Kidney (tissue), 14 donors: ENCODE data around the gene MAP3K14. TPM values are rescaled to one million over a fixed set of nuclear protein-coding genes. Genes with fewer than 3 reads are reported as not detected.
"Not testable (repeated sequence)": the region's sequence is repeated elsewhere in the genome, so short reads cannot be mapped to it uniquely, and the experiment has no call there.

Experiments
- DNase-seq, 5 donors: peaks; one replicate each; pipeline ENCODE4 v3.0.0-alpha.2; 2013 to 2020
- FAIRE-seq: peaks from 2 replicates; lab custom pipeline; 2012; peaks lifted over from hg19 to GRCh38; lab: Jason Lieb, UNC
- H3K27ac ChIP-seq, 2 donors: one replicate each; pipeline ENCODE4 v1.7.0; 2013; ENCODE audit warnings: low read depth in 2 of 2, low read length in 2 of 2, inconsistent platforms in 1 of 2
- H3K27me3 ChIP-seq: one replicate; pipeline ENCODE4 v1.7.1; 2013; ENCODE audit warnings: low read length, inconsistent platforms; ENCODE audit not compliant: control insufficient read depth, insufficient read depth
- H3K36me3 ChIP-seq, 3 donors: one replicate each; pipeline versions ENCODE4 v1.7.0 to v1.7.1; 2013; ENCODE audit warnings: low read length in 3 of 3, control low read depth in 1 of 3, inconsistent platforms in 1 of 3; ENCODE audit not compliant: insufficient read depth in 3 of 3, control insufficient read depth in 2 of 3
- H3K4me1 ChIP-seq, 3 donors: one replicate each; pipeline versions ENCODE4 v1.7.0 to v1.7.1; 2013; ENCODE audit warnings: low read length in 3 of 3, inconsistent platforms in 1 of 3, low read depth in 1 of 3; ENCODE audit not compliant: control insufficient read depth in 2 of 3, insufficient read depth in 2 of 3
- H3K4me3 ChIP-seq, 3 donors: one replicate each; pipeline versions ENCODE4 v1.7.0 to v1.8.1; 2013; ENCODE audit warnings: low read length in 3 of 3, control low read depth in 1 of 3, inconsistent platforms in 1 of 3
- H3K9ac ChIP-seq, 3 donors: one replicate each; pipeline versions ENCODE4 v1.7.0 to v1.7.1; 2013; ENCODE audit warnings: low read length in 3 of 3, control low read depth in 1 of 3, inconsistent platforms in 1 of 3
- H3K9me3 ChIP-seq, 3 donors: one replicate each; pipeline versions ENCODE4 v1.7.0 to v1.7.1; 2013; ENCODE audit warnings: low read length in 3 of 3, control low read depth in 1 of 3, inconsistent platforms in 1 of 3; ENCODE audit not compliant: control insufficient read depth in 2 of 3, insufficient read depth in 1 of 3
- intact Hi-C: fragments of 100-400 bp; cut with DNase I; formaldehyde crosslinking; loops from one replicate; pipeline ENCODE4 v1.11.1; 2022
- polyA plus RNA-seq: library from polyadenylated mRNA; stranded (reverse); fragments of 350-450 nt; fragmentation: Illumina TruSeq; extraction: RNeasy Lipid Tissue Mini Kit (QIAGEN cat#74804); gene quantifications from one replicate; pipeline ENCODE4 v1.2.3, GENCODE V29; 2014; ENCODE audit warnings: low read depth, low replicate concordance; ENCODE audit not compliant: insufficient read depth
- total RNA-seq: library from RNA; stranded (reverse); fragmentation: NEBNext Ultra II Directional; extraction: Animal tissue kit (Norgen Biotek cat#: 25700); gene quantifications from one replicate; pipeline ENCODE4 v1.2.1, GENCODE V29; 2021
- TF ChIP-seq, protein P1 (sequence below): IDR thresholded peaks from 3 replicates; pipeline ENCODE4 v1.5.1; 2012; ENCODE audit warnings: mild to moderate bottlenecking, moderate library complexity, borderline replicate concordance; ENCODE audit not compliant: insufficient read depth; ENCODE audit errors: extremely low read depth
- donor health status: control.
- donor health status: control.
- donor health status: control.
- donor health status: control.
- donor health status: control.
- donor health status: DM: yes; HTN: yes; CAD: no.
- donor health status: Normal renal cell carcinoma (clear cell type).

Gene MAP3K14
- total and polyA plus RNA-seq, 2 donors from 2014 or later, result 7.6 to 24.5 TPM

DNA sequence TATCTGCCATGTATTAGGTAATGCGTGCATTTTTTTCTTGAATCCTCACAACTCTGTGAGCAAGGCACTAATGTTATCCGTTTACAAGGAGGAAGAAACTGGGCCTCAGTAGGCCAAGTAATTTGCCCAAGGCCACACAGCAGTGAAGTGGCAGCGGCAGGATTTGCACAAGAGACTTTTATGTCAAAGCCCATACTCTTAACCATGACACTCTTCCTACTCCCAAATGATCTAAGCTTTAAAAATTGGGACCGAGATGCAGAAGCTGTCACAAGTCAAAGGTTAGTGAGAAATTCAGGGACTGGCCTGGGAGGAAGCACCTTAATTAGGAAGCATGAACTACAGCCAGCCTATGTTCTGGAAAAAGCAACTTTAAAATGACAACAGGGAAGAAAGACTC lies 10.7 kb downstream of the MAP3K14 start:
- Histone ChIP-seq H3K36me3 (no peaks in the 10 kb centered on the region), H3K27me3 (no peaks in the 10 kb centered on the region), H3K27ac (peak overlapping the region in 1 of 2 donors; percentile 2), H3K4me3 (no peak overlapping the region), H3K9ac (no peak overlapping the region), H3K9me3 (no peaks in the 10 kb centered on the region), H3K4me1 (peaks cover 0 to 23% (median 23%) of the 10 kb centered on the region in 3 donors)
- FAIRE-seq (no peak), DNase-seq (no peak)
- intact Hi-C loops, result no loop called here
- TF ChIP-seq, protein P1, sequence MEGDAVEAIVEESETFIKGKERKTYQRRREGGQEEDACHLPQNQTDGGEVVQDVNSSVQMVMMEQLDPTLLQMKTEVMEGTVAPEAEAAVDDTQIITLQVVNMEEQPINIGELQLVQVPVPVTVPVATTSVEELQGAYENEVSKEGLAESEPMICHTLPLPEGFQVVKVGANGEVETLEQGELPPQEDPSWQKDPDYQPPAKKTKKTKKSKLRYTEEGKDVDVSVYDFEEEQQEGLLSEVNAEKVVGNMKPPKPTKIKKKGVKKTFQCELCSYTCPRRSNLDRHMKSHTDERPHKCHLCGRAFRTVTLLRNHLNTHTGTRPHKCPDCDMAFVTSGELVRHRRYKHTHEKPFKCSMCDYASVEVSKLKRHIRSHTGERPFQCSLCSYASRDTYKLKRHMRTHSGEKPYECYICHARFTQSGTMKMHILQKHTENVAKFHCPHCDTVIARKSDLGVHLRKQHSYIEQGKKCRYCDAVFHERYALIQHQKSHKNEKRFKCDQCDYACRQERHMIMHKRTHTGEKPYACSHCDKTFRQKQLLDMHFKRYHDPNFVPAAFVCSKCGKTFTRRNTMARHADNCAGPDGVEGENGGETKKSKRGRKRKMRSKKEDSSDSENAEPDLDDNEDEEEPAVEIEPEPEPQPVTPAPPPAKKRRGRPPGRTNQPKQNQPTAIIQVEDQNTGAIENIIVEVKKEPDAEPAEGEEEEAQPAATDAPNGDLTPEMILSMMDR, result no peak

DNA sequence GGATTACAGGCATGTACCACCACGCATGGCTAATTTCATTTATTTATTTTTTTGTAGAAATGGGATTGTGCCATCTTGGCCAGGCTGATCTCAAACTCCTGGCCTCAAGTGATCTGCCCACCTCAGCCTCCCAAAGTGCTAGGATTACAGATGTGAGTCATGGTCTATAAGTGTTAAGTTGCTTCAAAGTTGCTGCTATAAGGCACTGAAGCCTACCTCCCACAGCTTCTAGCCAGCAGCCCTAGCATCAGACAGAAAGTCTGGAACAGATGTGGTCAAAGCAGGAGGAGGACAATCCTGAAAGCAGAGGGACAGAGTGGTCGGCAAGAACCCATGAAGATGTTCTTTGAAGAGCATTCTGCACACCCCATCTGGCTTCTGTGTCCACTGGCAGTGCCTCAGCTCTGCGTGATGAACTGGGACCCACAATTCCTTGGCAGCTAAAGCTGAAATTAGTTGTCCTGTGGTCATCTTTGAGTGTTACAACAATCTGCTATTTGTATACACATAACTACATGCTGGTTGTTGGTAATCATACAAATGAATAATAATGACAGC lies 11.2 kb downstream of the MAP3K14 start:
- Histone ChIP-seq H3K36me3 (no peaks in the 10 kb centered on the region), H3K9me3 (no peaks in the 10 kb centered on the region), H3K9ac (no peak overlapping the region), H3K27me3 (no peaks in the 10 kb centered on the region), H3K27ac (no peak overlapping the region), H3K4me3 (no peak overlapping the region), H3K4me1 (peaks cover 0 to 18% (median 18%) of the 10 kb centered on the region in 3 donors)
- DNase-seq (no peak), FAIRE-seq (no peak)
- TF ChIP-seq, protein P1, result no peak
- intact Hi-C loops, result no loop called here

DNA sequence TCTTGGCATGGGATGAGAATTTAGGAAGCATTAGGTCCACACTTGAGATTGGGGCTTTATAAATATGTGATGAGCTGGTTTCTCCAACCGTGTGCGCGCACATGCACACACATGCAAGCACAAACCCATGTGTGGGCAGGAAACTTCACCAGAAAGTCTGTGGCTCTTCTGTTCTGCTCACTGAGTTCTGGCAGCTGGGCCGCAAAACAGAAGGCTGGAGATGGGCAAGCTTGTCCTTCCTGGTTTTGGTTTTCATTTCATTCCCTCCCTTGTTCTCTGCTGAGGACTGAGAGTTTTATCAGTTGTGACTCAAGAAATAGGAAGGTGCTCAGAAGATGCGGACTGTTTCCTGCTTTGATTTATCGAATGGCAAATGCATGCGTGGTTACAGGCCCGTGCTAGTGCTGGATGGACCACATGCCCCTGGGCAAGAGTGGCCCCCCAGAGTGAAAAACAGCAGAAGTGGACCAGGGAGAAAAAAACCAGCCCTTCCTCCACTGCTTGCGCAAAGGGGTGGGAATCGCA lies 14.1 kb downstream of the MAP3K14 start:
- Histone ChIP-seq H3K36me3 (no peaks in the 10 kb centered on the region), H3K27ac (no peak overlapping the region), H3K9me3 (no peaks in the 10 kb centered on the region), H3K9ac (no peak overlapping the region), H3K27me3 (no peaks in the 10 kb centered on the region), H3K4me3 (no peak overlapping the region), H3K4me1 (peaks cover 0 to 24% (median 21%) of the 10 kb centered on the region in 3 donors)
- DNase-seq (no peak), FAIRE-seq (no peak)
- intact Hi-C loops, result no loop called here
- TF ChIP-seq, protein P1, result no peak

DNA sequence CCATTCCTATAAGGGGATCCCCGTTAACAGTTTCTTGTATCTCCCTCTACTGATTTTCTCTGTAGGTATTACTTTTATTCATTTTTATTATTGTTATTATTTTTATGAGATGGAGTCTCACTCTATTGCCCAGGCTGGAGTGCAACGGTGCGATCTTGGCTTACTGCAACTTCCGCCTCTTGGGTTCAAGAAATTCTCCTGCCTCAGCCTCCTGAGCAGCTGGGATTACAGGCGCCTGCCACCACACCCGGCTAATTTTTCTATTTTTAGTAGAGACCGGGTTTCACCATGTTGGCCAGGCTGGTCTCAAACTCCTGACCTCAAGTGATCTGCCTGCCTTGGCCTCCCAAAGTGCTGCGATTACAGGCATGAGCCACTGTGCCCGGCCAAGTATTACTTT lies 14.6 kb downstream of the MAP3K14 start:
- not testable (repeated sequence) for H3K4me3 ChIP-seq, H3K36me3 ChIP-seq
- H3K4me1 ChIP-seq, result peaks cover 0 to 21% (median 20%) of the 10 kb centered on the region in 3 donors

More for the DNA sequence above, 14.6 kb downstream of the MAP3K14 start:
- DNase-seq, FAIRE-seq, H3K9ac ChIP-seq, H3K27me3 ChIP-seq, H3K9me3 ChIP-seq, H3K27ac ChIP-seq, intact Hi-C loops: not testable (repeated sequence)
